HepG2 (cell line): ENCODE data around the gene CPEB4. TPM values are rescaled to one million over a fixed set of nuclear protein-coding genes. Genes with fewer than 3 reads are reported as not detected.

Source experiments
- ATAC-seq: fragments of 200-7000 bp; cut with Tn5 transposase; 3 replicates; pipeline ENCODE4 v1.9.1; 2020; ENCODE audit warnings: mild to moderate bottlenecking, moderate library complexity
- BruUV-seq: library from RNA; stranded (reverse); fragments of 400-500 nt; replicated peaks from 2 replicates; lab custom pipeline; 2021; lab: Mats Ljungman, UMichigan
- CTCF ChIA-PET: fragments of 300-600 bp; formaldehyde crosslinking; extraction: SDS; loops from one replicate; lab custom pipeline; 2021; ENCODE audit warnings: low total read pairs, inconsistent platforms, low intra/inter-chr PET ratio; lab: Yijun Ruan, JAX
- POLR2A ChIA-PET: fragments of 350-600 bp; sonication (Branson Sonifier 250); formaldehyde crosslinking; loops from one replicate; lab custom pipeline; 2020; ENCODE audit warnings: antibody characterized with exemption, inconsistent platforms; lab: Yijun Ruan, JAX
- DNase-seq: peaks from one replicate; pipeline ENCODE4 v3.0.0-alpha.2; 2015; ENCODE audit warnings: low spot score
- FAIRE-seq: peaks from 3 replicates; lab custom pipeline; 2011; peaks lifted over from hg19 to GRCh38; lab: Jason Lieb, UNC
- H2AFZ ChIP-seq: one replicate; pipeline ENCODE4 v1.6.1; 2011; ENCODE audit warnings: low read length, inconsistent platforms
- H3K27ac ChIP-seq: fragments of 300-600 bp; 3 replicates; pipeline ENCODE4 v1.8.0; 2011; ENCODE audit warnings: mixed run types, mild to moderate bottlenecking, mixed read lengths, low read length, inconsistent platforms; ENCODE audit not compliant: insufficient read depth; ENCODE audit errors: extremely low read length
- H3K27me3 ChIP-seq, 2 experiments: fragments of 200-600 bp in 1 of 2; 2 replicates in 1 of 2; 3 replicates in 1 of 2; pipeline versions ENCODE4 v1.6.0 to v1.8.0; 2011; ENCODE audit warnings: low read length in 2 of 2, mild to moderate bottlenecking in 2 of 2, moderate library complexity in 2 of 2, inconsistent platforms in 1 of 2; ENCODE audit not compliant: insufficient read depth in 2 of 2, control insufficient read depth in 1 of 2
- H3K36me3 ChIP-seq, 2 experiments: fragments of 200-600 bp in 1 of 2; replicated peaks in 1 of 2; 2 replicates in 1 of 2; 3 replicates in 1 of 2; pipeline versions ENCODE4 v1.5.1 to v1.8.0; 2011; ENCODE audit warnings: low read length in 2 of 2, inconsistent platforms in 1 of 2; ENCODE audit not compliant: insufficient read depth in 2 of 2, control insufficient read depth in 1 of 2
- H3K4me1 ChIP-seq: 2 replicates; pipeline ENCODE4 v1.5.1; 2012; ENCODE audit warnings: low read length, inconsistent platforms; ENCODE audit not compliant: insufficient read depth
- H3K4me2 ChIP-seq: 2 replicates; pipeline ENCODE4 v1.6.0; 2011; ENCODE audit warnings: low read depth, low read length, inconsistent platforms
- H3K4me3 ChIP-seq, 3 experiments: fragments of 200-600 bp in 1 of 3; sonication (generic), shearing (Covaris generic) in 1 of 3; replicated peaks in 1 of 3; 2 replicates each; pipeline ENCODE4 v1.5.1; 2011 to 2016; ENCODE audit warnings: low read length in 3 of 3, inconsistent platforms in 2 of 3, low read depth in 2 of 3, mild to moderate bottlenecking in 2 of 3, control low read depth in 1 of 3, mixed read lengths in 1 of 3; ENCODE audit not compliant: insufficient read depth in 1 of 3
- H3K79me2 ChIP-seq: one replicate; pipeline ENCODE4 v1.6.1; 2011; ENCODE audit warnings: low read length, inconsistent platforms; ENCODE audit not compliant: insufficient read depth
- H3K9ac ChIP-seq: 2 replicates; pipeline ENCODE4 v1.6.0; 2011; ENCODE audit warnings: mild to moderate bottlenecking, low read depth, low read length, inconsistent platforms; ENCODE audit not compliant: insufficient read depth
- H3K9me3 ChIP-seq: 2 replicates; pipeline ENCODE4 v1.5.1; 2012; ENCODE audit warnings: mild to moderate bottlenecking, low read length
- H4K20me1 ChIP-seq: 2 replicates; pipeline ENCODE4 v1.6.0; 2011; ENCODE audit warnings: inconsistent platforms, mild to moderate bottlenecking, low read length, moderate library complexity; ENCODE audit not compliant: insufficient read depth
- ASH2L ChIP-seq: fragments of 300-600, 200-600 bp; sonication (generic); IDR thresholded peaks from 2 replicates; pipeline ENCODE4 v1.7.0; 2017; ENCODE audit warnings: low read depth, mild to moderate bottlenecking, moderate library complexity, mixed read lengths, low read length; ENCODE audit not compliant: insufficient read length
- ATF2 ChIP-seq: sonication (generic); formaldehyde crosslinking; IDR thresholded peaks from 2 replicates; pipeline ENCODE4 v1.4.0; 2020; ENCODE audit warnings: missing genetic modification reagents
- DBP ChIP-seq: sonication (generic); formaldehyde crosslinking; IDR thresholded peaks from 2 replicates; pipeline ENCODE4 v1.4.0; 2020; ENCODE audit warnings: missing genetic modification reagents; ENCODE audit errors: not compliant biosample characterization
- HCFC1 ChIP-seq: fragments of 150-350 bp; IDR thresholded peaks from 2 replicates; pipeline ENCODE4 v1.6.1; 2014; ENCODE audit warnings: low read depth, low read length
- MXD4 ChIP-seq: IDR thresholded peaks from 2 replicates; pipeline ENCODE4 v1.6.1; 2016; ENCODE audit warnings: mild to moderate bottlenecking, missing biosample characterization, missing genetic modification reagents
- NR2C2 ChIP-seq: sonication (generic); formaldehyde crosslinking; IDR thresholded peaks from 2 replicates; pipeline ENCODE4 v1.4.0; 2020; ENCODE audit warnings: missing genetic modification reagents, mild to moderate bottlenecking, moderate library complexity, borderline replicate concordance
- PHF5A ChIP-seq: IDR thresholded peaks from one replicate; pipeline ENCODE4 v1.6.1; 2018; ENCODE audit warnings: low read depth, missing genetic modification reagents; ENCODE audit not compliant: unreplicated experiment
- TOPORS ChIP-seq: sonication (generic); formaldehyde crosslinking; IDR thresholded peaks from 2 replicates; pipeline ENCODE4 v1.8.0; 2023; ENCODE audit warnings: mild to moderate bottlenecking, missing genetic modification reagents
- ZHX2 ChIP-seq, 2 experiments: sonication (generic) in 1 of 2; formaldehyde crosslinking in 1 of 2; IDR thresholded peaks; 2 replicates each; pipeline versions ENCODE4 v1.6.1 to v1.9.0; 2014 to 2022; ENCODE audit warnings: antibody characterized with exemption in 1 of 2, borderline replicate concordance in 1 of 2, inconsistent platforms in 1 of 2, low read depth in 1 of 2, missing genetic modification reagents in 1 of 2
- ZIK1 ChIP-seq: sonication (generic); formaldehyde crosslinking; IDR thresholded peaks from 2 replicates; pipeline ENCODE4 v1.5.0; 2020; ENCODE audit warnings: mild to moderate bottlenecking, low read depth, missing genetic modification reagents, borderline replicate concordance
- ZNF432 ChIP-seq: sonication (generic); formaldehyde crosslinking; IDR thresholded peaks from 2 replicates; pipeline ENCODE4 v1.5.0; 2020; ENCODE audit warnings: missing genetic modification reagents, mild to moderate bottlenecking, borderline replicate concordance
- ZNF775 ChIP-seq: sonication (generic); formaldehyde crosslinking; IDR thresholded peaks from 2 replicates; pipeline ENCODE4 v1.4.0; 2020; ENCODE audit warnings: missing genetic modification reagents, mild to moderate bottlenecking, moderate library complexity, borderline replicate concordance
- WGBS: methylation state at CpG from one replicate; pipeline ENCODE4 v1.1.6; 2017; ENCODE audit warnings: low lambda C conversion rate; 5-methylcytosine and 5-hydroxymethylcytosine counted together
- in situ Hi-C: cut with HindIII; loops from 2 replicates; pipeline ENCODE4 v1.10.0; 2017; ENCODE audit warnings: low pct_unique_long_range_greater_than_20kb; ENCODE audit not compliant: extremely low pct_ligation_motif_present
- intact Hi-C: fragments of 100-400 bp; cut with micrococcal nuclease; formaldehyde crosslinking; loops from one replicate; pipeline ENCODE4 v1.10.0; 2022; ENCODE audit not compliant: unreplicated experiment
- polyA plus RNA-seq, 8 experiments: library from polyadenylated mRNA; depleted of rRNA in 3 of 8; stranded (reverse) in 7 of 8; unstranded in 1 of 8; fragments of >200 nt; fragmentation: Illumina TruSeq in 4 of 8; extraction: Trizol in 4 of 8; gene quantifications; 2 replicates each; pipeline versions ENCODE4 v1.2.1 to v1.2.3, GENCODE V29; 2011 to 2016; ENCODE audit warnings: low read depth in 4 of 8, missing spikeins in 1 of 8, mixed read lengths in 1 of 8; ENCODE audit not compliant: insufficient read depth in 1 of 8
- total RNA-seq, 5 experiments: library from RNA; depleted of rRNA; stranded (reverse); fragments of >200 nt; fragmentation: Illumina TruSeq; extraction: Trizol; gene quantifications; 2 replicates each; pipeline ENCODE4 v1.2.3, GENCODE V29; 2016; ENCODE audit warnings: low read depth in 1 of 5

CPEB4 gene
- total and polyA plus RNA-seq, 2 of the 13 experiments (the other 11 are each of a cell fraction or from before 2014, with no cell fraction given), result 7.7 to 26.7 TPM

- Histone ChIP-seq H3K27ac (no peak overlapping the region), H3K4me3 (no peak overlapping the region), H3K27me3 (no peaks in the 10 kb centered on the region), H3K36me3 (peaks cover under 1 to 6% of the 10 kb centered on the region in 2 experiments; a peak in 4 of 5 replicates), H2AFZ (no peak overlapping the region), H3K9ac (no peak overlapping the region), H4K20me1 (no peaks in the 10 kb centered on the region), H3K4me1 (peaks cover 50% of the 10 kb centered on the region), H3K79me2 (no peaks in the 10 kb centered on the region), H3K9me3 (no peaks in the 10 kb centered on the region), H3K4me2 (no peak overlapping the region)
- ChIA-PET POLR2A (interaction anchor here (1.3 kb wide), 1 partner anchor 9 kb away, joined by 3 read pairs; no protein-coding TSS in a partner anchor), CTCF (no interaction called here)
- BruUV-seq, result no TSS peak
- DNase-seq (no peak), ATAC-seq (no peak), FAIRE-seq (peak; percentile 15)
- 71% methylated on average over 2 of the region's 2 CpGs for WGBS
- intact Hi-C loops (no loop called here), in situ Hi-C loops (loop anchor here (25.0 kb wide), 1 partner anchor 199 kb away; no protein-coding TSS in a partner anchor)
- TF ChIP-seq ATF2 (CRISPR knock-in tag) (no peak), PHF5A (CRISPR knock-in tag) (no peak), ASH2L (no peak), DBP (CRISPR knock-in tag) (no peak), ZNF432 (CRISPR knock-in tag) (no peak), NR2C2 (no peak), ZHX2 (IDR thresholded peaks at IDR 0.05; ENCODE audit: low read depth) (no peak), ZHX2 (CRISPR knock-in tag; IDR thresholded peaks at IDR 0.05; ENCODE audit: borderline replicate concordance) (no peak), ZNF775 (CRISPR knock-in tag) (no peak), HCFC1 (no peak), MXD4 (CRISPR knock-in tag) (no peak), ZIK1 (CRISPR knock-in tag) (no peak), TOPORS (CRISPR knock-in tag) (no peak)
Observed at GRCh38 chr5:173960986-173961385, 72.8 kb downstream of the CPEB4 start.
